ENCODE data around the gene PCDHGA3.

- TF ChIP-seq CTCF (IDR thresholded peaks at IDR 0.05) (peak in 4 of 6 experiments; percentile 25 to 48 (median 34)), POLR2A (IDR thresholded peaks at IDR 0.05) (no peak)
Measured at GRCh38 chr5:141359790-141360426, 16.3 kb downstream of the PCDHGA3 start, which contains the start of gene PCDHGB2.

Measured in Peyer's patch (tissue), 4 donors.